HEK293T (cell line): ENCODE results near the gene TMEM150C.

ENCODE experiments used
- ARNT ChIP-seq: fragments of 450-650 bp; IDR thresholded peaks from 2 replicates; pipeline ENCODE4 v1.6.1; 2017; ENCODE audit warnings: mild to moderate bottlenecking
- BHLHE40 ChIP-seq: fragments of 450-650 bp; IDR thresholded peaks from 2 replicates; pipeline ENCODE4 v1.6.1; 2016; ENCODE audit warnings: mild to moderate bottlenecking, moderate library complexity, borderline replicate concordance
- ELF4 ChIP-seq: fragments of 450-650 bp; IDR thresholded peaks from 2 replicates; pipeline ENCODE4 v1.6.1; 2017; ENCODE audit warnings: antibody characterized with exemption
- FOXA1 ChIP-seq: fragments of 450-650 bp; IDR thresholded peaks from 2 replicates; pipeline ENCODE4 v1.6.1; 2016; ENCODE audit warnings: mild to moderate bottlenecking
- FOXM1 ChIP-seq: fragments of 450-650 bp; IDR thresholded peaks from 2 replicates; pipeline ENCODE4 v1.6.1; 2017; ENCODE audit warnings: mild to moderate bottlenecking, borderline replicate concordance
- HDGF ChIP-seq: fragments of 450-650 bp; IDR thresholded peaks from 2 replicates; pipeline ENCODE4 v1.6.1; 2017; ENCODE audit warnings: antibody characterized with exemption, borderline replicate concordance
- LEF1 ChIP-seq: fragments of 450-650 bp; IDR thresholded peaks from 2 replicates; pipeline ENCODE4 v1.6.1; 2017; ENCODE audit warnings: mild to moderate bottlenecking, borderline replicate concordance
- NFRKB ChIP-seq: fragments of 450-650 bp; IDR thresholded peaks from 2 replicates; pipeline ENCODE4 v1.6.1; 2016; ENCODE audit warnings: mild to moderate bottlenecking, moderate library complexity
- PKNOX1 ChIP-seq: fragments of 450-650 bp; IDR thresholded peaks from 2 replicates; pipeline ENCODE4 v1.6.1; 2016
- SP1 ChIP-seq: fragments of 450-650 bp; IDR thresholded peaks from 2 replicates; pipeline ENCODE4 v1.6.1; 2017
- SUZ12 ChIP-seq: fragments of 450-650 bp; IDR thresholded peaks from 2 replicates; pipeline ENCODE4 v1.6.1; 2016; ENCODE audit warnings: mild to moderate bottlenecking
- TARDBP ChIP-seq: fragments of 450-650 bp; IDR thresholded peaks from 2 replicates; pipeline ENCODE4 v1.6.1; 2016

- no peak for TF ChIP-seq TARDBP
- no peak for TF ChIP-seq LEF1
- TF ChIP-seq SUZ12, result no peak
- TF ChIP-seq FOXM1, result no peak
- no peak for TF ChIP-seq PKNOX1
- TF ChIP-seq HDGF, result no peak
- no peak for TF ChIP-seq ARNT
- TF ChIP-seq BHLHE40, result no peak
- no peak for TF ChIP-seq ELF4
- no peak for TF ChIP-seq FOXA1
- TF ChIP-seq SP1, result no peak
- TF ChIP-seq NFRKB, result no peak
Measured at GRCh38 chr4:82457266-82457665, 104.5 kb downstream of the TMEM150C start.
